ENCODE measurements around the gene MAMSTR.

The MAMSTR gene

DNA sequence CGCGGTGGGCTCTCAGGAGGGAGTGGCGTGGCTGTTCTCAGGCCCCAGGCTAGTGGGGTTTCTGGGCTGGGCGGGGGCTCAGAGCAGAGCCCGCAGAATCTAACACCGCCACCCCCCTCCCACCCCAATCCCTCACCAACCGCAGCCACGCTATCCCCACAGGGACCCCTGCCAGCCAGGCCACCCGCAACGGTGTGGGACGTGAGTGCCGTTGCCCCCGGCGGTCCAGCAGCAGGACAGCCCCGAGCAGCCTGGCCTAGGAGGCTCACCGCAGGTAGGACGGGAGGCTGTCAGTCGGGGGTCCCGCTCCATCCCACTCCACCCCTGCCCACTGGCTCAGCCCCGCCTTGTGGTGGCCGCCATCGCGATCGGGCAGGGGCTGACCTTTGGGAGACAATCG lies 46.5 kb downstream of the MAMSTR start, which contains the start of gene NTN5:
Gene NTN5 (minus strand): TSS at position 24 of the 400 bp plus-strand sequence. CDS start 2,031 bp downstream, outside the sequence.
- no peak within 1 kb of the TSS for H3K27ac ChIP-seq
- TF ChIP-seq ZFX (IDR thresholded peaks at IDR 0.05; ENCODE audit: borderline replicate concordance) (no peak), CTCF (IDR thresholded peaks at IDR 0.05) (no peak)

GRCh38 chr19:48671446-48671995 lies 48.0 kb downstream of the MAMSTR start:
- TF ChIP-seq ZFX (IDR thresholded peaks at IDR 0.05; ENCODE audit: borderline replicate concordance): no peak
- no peak for TF ChIP-seq CTCF (IDR thresholded peaks at IDR 0.05)
- no peak overlapping the region for H3K27ac ChIP-seq

GRCh38 chr19:48670699-48671445 lies 48.7 kb downstream of the MAMSTR start:
- TF ChIP-seq CTCF (IDR thresholded peaks at IDR 0.05) (no peak), ZFX (IDR thresholded peaks at IDR 0.05; ENCODE audit: borderline replicate concordance) (no peak)
- no peak overlapping the region for H3K27ac ChIP-seq

GRCh38 chr19:48669903-48670668 lies 49.4 kb downstream of the MAMSTR start:
- no peak overlapping the region for H3K27ac ChIP-seq
- TF ChIP-seq ZFX (IDR thresholded peaks at IDR 0.05; ENCODE audit: borderline replicate concordance) (no peak), CTCF (IDR thresholded peaks at IDR 0.05) (no peak)

DNA sequence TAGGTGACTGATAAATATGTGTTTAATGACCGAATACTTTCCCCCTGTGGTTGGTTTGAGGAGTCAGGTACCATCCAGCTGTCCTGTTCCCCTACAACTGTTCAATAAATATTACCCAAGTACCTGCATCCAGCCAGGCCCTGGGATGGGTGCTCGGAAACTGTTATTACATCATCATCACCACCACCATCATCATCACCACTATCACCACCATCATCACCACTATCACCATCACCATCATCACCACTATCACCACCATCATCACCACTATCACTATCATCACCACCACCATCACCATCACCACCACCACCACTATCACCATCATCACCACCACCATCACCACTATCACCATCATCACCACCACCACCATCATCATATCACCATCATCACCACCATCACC lies 50.8 kb downstream of the MAMSTR start:
- TF ChIP-seq ZFX (IDR thresholded peaks at IDR 0.05; ENCODE audit: borderline replicate concordance): no peak
- no peak for TF ChIP-seq CTCF (IDR thresholded peaks at IDR 0.05)
- H3K27ac ChIP-seq: no peak overlapping the region

DNA sequence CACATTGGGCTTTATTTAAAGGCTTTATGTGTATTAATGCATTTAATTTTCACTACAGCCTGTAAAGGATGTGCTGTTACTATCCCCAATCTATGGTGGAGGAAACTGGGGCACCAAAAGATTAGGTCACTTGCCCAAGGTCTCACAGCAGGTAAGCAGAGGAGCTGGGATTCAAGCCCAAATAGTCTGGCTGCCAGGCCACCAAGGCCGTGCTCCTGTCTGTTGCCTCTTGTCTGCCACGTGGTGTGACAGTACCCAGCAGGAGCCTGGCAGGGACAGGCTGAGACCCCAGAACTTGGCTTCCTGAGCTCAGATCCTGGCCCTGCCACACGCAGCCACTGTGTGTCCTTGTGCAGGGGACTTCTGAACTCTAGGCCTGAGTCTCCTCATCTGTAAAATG lies 51.2 kb downstream of the MAMSTR start:
- no peak overlapping the region for H3K27ac ChIP-seq
- TF ChIP-seq ZFX (IDR thresholded peaks at IDR 0.05; ENCODE audit: borderline replicate concordance): no peak
- no peak for TF ChIP-seq CTCF (IDR thresholded peaks at IDR 0.05)
